Spleen (tissue), 7 donors: ENCODE data around the gene MAMDC2.

Experiments used
- POLR2AphosphoS5 ChIP-seq, 3 donors: sonication (generic); formaldehyde crosslinking; IDR thresholded peaks; one replicate each; pipeline ENCODE4 v1.5.1; 2017; ENCODE audit warnings: antibody characterized with exemption in 3 of 3
- TF ChIP-seq, protein P1 (sequence below), 11 experiments: fragments of 200-600 bp in 7 of 11; fragments of 450-650 bp in 4 of 11; sonication (generic) in 4 of 11; IDR thresholded peaks in 8 of 11; conservative IDR thresholded peaks in 3 of 11; 1 replicate in 7 of 11; 2 replicates in 4 of 11; pipeline versions ENCODE4 v1.4.0 to v1.8.0; 2016 to 2021; ENCODE audit warnings: antibody characterized with exemption in 11 of 11, inconsistent platforms in 4 of 11, mild to moderate bottlenecking in 1 of 11
- donor health status: DM: no; HTN: no; CAD: no; lungs with moderate emphysema.
- donor health status: DM: no; HTN: no; CAD: no.
- donor health status: DM: no; HTN: no; CAD: no.

DNA sequence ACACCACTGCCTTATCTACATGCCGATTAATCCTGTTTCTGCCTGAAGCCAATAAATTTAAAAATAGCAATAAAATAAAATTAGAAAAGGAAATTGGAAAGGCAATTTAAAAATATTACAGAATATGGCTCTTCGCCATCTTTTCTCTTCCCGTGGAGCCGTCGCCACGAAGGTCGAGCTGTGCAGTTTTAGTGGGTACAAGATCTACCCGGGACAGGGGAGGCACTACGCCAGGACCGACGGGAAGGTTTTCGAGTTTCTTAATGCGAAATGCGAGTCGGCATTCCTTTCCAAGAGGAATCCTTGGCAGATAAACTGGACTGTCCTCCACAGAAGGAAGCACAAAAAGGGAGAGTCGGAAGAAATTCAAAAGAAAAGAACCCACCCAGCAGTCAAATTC lies 173.4 kb downstream of the MAMDC2 start:
- TF ChIP-seq, protein P1, sequence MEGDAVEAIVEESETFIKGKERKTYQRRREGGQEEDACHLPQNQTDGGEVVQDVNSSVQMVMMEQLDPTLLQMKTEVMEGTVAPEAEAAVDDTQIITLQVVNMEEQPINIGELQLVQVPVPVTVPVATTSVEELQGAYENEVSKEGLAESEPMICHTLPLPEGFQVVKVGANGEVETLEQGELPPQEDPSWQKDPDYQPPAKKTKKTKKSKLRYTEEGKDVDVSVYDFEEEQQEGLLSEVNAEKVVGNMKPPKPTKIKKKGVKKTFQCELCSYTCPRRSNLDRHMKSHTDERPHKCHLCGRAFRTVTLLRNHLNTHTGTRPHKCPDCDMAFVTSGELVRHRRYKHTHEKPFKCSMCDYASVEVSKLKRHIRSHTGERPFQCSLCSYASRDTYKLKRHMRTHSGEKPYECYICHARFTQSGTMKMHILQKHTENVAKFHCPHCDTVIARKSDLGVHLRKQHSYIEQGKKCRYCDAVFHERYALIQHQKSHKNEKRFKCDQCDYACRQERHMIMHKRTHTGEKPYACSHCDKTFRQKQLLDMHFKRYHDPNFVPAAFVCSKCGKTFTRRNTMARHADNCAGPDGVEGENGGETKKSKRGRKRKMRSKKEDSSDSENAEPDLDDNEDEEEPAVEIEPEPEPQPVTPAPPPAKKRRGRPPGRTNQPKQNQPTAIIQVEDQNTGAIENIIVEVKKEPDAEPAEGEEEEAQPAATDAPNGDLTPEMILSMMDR (IDR thresholded peaks at IDR 0.05 in 8 of 11, conservative IDR thresholded peaks at IDR 0.05 in 3 of 11): no peak
- TF ChIP-seq POLR2AphosphoS5 (IDR thresholded peaks at IDR 0.05): no peak
